LNCaP clone FGC (cell line): ENCODE results near the gene IL9R.
"Not testable (repeated sequence)": the region's sequence is repeated elsewhere in the genome, so short reads cannot be mapped to it uniquely, and the experiment has no call there.

ENCODE experiments used
- DNase-seq: peaks from one replicate; pipeline ENCODE4 v3.0.0-alpha.2; 2011; ENCODE audit warnings: low read depth
- H3K4me3 ChIP-seq: 2 replicates; pipeline ENCODE4 v1.5.1; 2011; ENCODE audit warnings: mild to moderate bottlenecking, low read depth, low read length, control low read depth

The IL9R gene

GRCh38 chrX:156028653-156029237, 31.2 kb downstream of the IL9R start:
- H3K4me3 ChIP-seq, DNase-seq: not testable (repeated sequence)

GRCh38 chrX:156029296-156029695, 31.8 kb downstream of the IL9R start:
- H3K4me3 ChIP-seq, DNase-seq: not testable (repeated sequence)

- DNase-seq, H3K4me3 ChIP-seq: not testable (repeated sequence)
Observed at GRCh38 chrX:156029707-156030442, 32.4 kb downstream of the IL9R start.

- not testable (repeated sequence) for H3K4me3 ChIP-seq, DNase-seq
Observed at GRCh38 chrX:156030474-156030873, 33.0 kb downstream of the IL9R start.
